HG03378 (cell line): ENCODE measurements around the gene SMAD4.
A peak's percentile ranks its signal among the peaks of the same experiment; 100 is the strongest.
"Not testable (repeated sequence)": the region's sequence is repeated elsewhere in the genome, so short reads cannot be mapped to it uniquely, and the experiment has no call there.

Experiments used
- ATAC-seq: cut with Tn5 transposase; IDR thresholded peaks from one replicate; pipeline ENCODE4 v1.9.1; 2021; ENCODE audit warnings: mild to moderate bottlenecking, moderate library complexity; ENCODE audit not compliant: unreplicated experiment

Gene SMAD4

DNA sequence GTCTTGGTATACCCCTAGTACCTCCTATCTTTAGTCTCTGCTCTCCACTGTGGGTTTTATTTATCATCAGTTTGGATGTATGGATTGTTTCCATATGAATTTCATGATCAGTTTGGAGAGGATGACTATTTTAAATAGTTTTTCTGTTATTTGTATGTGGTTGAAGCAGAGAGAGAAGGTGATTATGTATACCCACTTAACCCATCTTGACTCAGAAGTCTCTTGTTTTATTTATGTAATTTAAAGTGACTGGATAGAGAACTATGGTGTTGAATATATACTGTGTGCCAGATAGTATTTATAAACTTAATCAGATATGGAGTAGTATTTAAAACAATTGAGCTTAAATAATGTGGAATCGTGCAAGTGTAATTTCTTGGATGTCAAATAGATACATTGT lies 39.9 kb downstream of the SMAD4 start:
- no peak for ATAC-seq

DNA sequence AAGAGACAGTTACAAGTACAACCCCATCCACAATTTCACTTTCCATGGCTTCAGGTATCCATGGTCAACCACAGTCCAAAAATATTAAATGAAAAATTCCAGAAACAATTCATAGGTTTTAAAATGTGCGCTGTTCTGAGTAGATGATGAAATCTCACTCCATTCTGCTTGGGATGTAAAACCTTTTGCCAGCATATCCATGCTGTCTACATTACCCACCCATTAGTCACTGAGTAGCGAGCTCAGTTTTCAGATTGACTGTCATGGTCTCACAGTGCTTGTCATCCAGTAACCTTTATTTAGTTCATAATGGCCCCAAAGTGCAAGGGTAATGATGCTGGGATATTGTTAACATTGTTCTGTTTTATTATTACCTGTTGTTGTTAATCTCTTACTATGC lies 40.5 kb downstream of the SMAD4 start:
- no peak for ATAC-seq

DNA sequence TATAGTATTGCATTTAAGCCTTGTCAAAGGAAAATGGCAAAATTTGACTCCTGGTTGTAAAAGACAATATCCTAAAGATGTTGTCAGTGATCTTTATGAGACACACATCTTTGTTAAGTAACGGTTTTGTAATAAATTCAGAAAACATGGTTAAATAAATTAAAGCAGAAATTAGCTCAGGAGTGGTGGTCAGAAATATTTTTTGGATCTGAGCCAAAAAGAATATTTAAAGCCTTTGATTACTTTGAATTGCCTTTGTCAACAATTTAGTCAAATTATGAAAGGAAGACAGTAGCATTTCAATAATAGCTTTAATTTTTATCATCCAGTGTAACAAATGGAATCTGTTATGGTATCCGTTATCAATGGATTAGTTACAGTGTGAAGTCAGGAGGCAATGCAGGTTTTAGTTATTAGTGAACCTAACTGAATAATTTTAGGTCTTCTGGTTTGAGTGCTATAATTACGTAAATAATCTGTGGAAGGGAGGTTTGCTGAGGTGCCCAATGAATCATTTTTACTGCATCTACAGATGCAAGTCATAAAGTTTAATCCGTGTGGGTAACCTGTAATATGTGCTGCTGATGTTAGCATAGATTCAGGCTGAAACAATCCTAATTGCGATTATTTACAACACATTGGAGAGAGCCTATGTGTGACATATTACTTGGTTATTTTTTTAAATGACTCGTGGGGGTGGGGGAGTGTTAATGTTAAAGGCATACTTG lies 42.7 kb downstream of the SMAD4 start:
- ATAC-seq: no peak

DNA sequence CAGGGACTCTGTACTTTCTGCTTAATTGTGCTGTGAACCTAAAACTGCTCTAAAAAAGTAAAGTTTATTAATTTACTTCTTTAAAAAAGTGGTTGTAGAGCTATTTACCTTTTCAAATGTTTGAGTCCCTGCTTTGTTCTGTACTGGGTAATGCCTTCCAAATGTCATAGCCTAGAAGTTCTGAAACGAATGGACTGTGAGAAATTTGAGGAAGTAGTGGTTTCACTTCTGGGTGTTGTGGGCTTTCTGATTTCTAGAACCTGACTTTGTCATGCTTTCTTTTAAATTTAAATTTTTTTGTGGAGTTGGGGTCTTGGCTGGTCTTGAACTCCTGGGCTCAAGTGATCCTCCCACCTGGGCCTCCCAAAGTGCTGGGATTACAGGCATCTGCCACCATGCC lies 44.6 kb downstream of the SMAD4 start:
- peak; percentile 89 for ATAC-seq

DNA sequence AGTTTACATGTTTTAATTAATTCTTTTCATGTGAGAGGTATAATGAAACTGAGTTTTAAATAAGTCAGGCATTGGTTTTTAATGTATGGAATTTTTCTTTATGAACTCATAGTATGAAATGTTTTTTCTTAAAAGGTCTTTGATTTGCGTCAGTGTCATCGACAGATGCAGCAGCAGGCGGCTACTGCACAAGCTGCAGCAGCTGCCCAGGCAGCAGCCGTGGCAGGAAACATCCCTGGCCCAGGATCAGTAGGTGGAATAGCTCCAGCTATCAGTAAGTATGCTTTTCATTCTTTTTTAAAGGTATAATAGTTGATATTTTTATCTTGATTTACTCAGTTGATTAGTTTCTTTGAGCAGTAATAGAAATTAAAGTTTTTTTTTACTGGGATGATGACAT lies 46.5 kb downstream of the SMAD4 start:
- ATAC-seq: no peak

DNA sequence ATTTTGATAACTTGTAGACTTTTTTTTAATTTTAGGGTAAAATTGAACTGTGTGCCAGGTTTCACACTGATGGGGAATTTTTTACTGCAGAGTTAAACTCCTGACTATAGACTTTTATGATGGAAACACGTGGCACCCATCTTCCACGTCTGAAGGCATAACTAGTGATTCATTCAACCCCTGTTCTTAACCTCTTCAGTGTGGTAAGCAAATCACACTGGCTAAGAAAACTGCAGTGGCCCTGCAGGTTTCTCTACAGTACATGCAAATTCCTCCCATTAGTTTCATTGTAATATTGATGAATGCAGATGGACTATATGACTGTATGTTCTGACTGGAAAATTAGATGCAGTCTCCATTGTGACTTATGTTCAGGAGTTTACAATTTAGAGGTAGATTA lies 47.2 kb downstream of the SMAD4 start:
- no peak for ATAC-seq

DNA sequence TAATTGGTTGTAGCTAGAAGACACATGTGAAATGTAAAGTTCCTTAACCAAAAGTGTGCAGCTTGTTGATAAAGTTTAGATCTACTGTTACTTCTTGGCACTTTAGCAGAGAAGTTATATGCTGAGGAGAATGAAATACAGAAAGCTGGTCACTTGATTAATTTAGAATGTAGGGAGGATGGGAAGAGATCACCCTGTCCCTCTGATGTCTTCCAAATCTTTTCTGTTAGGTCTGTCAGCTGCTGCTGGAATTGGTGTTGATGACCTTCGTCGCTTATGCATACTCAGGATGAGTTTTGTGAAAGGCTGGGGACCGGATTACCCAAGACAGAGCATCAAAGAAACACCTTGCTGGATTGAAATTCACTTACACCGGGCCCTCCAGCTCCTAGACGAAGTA lies 48.0 kb downstream of the SMAD4 start:
- ATAC-seq: no peak

DNA sequence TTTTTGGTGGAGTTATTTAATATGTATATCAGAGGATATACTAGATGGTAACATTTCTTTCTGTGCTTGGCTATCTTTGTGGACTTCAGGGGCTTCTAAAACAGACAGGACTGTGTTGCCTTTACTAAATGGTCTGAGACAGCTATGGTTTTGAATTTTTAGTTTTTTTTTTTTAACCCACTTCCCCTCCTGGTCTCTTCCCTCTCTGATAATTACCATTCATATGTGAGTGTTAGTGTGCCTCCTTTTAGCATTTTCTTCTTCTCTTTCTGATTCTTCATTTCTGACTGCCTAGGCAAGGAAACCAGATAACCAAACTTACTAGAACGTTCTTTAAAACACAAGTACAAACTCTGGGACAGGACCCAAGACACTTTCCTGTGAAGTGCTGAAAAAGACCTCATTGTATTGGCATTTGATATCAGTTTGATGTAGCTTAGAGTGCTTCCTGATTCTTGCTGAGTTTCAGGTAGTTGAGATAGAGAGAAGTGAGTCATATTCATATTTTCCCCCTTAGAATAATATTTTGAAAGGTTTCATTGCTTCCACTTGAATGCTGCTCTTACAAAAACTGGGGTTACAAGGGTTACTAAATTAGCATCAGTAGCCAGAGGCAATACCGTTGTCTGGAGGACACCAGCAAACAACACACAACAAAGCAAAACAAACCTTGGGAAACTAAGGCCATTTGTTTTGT lies 52.7 kb downstream of the SMAD4 start:
- peak; percentile 87 for ATAC-seq

DNA sequence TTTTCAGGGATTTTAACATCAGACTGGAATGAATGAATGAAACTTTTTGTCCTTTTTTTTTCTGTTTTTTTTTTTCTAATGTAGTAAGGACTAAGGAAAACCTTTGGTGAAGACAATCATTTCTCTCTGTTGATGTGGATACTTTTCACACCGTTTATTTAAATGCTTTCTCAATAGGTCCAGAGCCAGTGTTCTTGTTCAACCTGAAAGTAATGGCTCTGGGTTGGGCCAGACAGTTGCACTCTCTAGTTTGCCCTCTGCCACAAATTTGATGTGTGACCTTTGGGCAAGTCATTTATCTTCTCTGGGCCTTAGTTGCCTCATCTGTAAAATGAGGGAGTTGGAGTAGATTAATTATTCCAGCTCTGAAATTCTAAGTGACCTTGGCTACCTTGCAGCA lies 53.4 kb downstream of the SMAD4 start:
- no peak for ATAC-seq

DNA sequence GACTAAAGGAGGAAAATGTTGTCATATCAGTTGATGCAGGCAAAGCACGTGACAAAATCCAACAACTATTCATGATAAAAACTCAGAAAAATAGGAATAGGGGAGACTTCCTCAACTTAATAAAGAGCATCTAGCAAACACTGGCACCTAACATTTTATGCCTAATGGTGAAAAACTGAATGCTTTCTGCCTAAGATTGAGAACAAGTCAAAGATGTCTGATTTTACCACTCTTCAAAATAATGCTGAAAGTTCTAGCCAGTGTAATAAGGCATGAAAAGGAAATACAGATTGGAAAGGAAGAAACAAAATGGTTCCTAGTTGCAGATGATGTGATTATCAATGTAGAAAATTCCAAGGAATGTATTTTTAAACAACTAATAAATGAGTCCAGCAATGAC lies 58.4 kb downstream of the SMAD4 start:
- ATAC-seq: no peak

DNA sequence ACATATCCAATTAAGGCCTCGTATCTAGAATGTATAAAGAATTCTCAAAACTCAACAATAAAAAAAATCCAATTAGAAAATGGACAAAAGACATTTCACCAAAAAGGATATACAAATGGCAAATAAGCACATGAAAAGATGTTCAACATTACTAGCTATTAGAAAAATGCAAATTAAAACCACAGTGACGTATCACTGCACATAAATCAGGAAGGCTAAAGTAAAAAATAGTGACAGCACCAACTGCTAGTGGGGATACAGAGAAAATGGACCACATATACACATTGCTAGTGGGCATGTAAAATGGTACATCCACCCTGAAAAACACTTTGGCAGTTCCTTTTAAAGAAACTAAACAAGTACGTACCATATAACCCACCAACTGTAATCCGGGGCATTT lies 59.7 kb downstream of the SMAD4 start:
- no peak for ATAC-seq

DNA sequence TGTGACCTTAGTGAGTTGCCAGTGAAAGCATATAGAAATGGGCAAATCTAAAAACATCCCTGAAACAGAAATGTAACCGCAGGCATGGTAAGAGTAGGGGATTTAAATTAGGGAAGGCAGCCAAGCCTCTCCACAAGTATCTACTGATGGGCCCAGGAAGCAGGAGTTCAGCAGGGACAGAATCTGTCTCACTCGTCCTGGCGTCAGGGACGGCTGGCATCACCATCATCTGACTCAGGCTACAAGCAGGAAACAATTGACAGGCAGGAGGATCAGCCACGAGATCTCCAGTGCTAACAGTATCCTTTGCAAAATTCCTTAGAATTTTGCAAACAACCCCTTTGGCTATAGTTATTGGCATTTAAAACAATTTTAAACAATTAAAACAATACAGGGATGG lies 61.3 kb downstream of the SMAD4 start:
- no peak for ATAC-seq

DNA sequence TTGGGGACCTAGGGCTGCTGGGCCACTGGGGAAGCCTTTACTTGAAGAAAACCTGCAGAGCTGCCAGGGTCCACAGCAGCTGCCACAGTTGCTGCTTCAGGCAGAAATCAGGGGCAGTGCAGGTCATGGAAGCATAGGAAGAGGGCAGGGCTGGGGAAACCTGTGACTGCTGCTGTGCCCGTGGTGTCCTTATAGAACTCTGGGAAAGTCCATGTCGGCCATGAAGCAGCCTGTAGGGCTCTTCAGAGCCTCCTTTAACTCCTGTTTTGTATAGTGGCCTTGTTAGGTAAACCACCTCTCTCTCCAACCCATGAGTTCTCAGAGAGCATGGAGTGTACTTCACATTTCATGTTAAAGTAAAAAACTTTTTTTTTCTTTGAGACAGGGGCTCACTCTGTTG lies 62.1 kb downstream of the SMAD4 start:
- ATAC-seq: no peak

DNA sequence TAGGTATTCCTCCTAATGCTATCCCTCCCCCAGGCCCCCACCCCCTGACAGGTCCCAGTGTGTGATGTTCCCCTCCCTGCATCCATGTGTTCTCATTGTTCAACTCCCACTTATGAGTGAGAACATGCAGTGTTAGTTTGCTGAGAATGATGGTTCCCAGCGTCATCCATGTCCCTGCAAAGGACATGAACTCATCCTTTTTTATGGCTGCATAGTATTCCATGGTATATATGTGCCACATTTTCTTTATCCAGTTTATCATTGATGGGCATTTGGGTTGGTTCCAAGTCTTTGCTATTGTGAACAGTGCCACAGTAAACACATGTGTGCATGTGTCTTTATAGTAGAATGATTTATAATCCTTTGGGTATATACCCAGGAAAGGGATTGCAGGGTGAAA lies 63.0 kb downstream of the SMAD4 start:
- ATAC-seq: not testable (repeated sequence)

DNA sequence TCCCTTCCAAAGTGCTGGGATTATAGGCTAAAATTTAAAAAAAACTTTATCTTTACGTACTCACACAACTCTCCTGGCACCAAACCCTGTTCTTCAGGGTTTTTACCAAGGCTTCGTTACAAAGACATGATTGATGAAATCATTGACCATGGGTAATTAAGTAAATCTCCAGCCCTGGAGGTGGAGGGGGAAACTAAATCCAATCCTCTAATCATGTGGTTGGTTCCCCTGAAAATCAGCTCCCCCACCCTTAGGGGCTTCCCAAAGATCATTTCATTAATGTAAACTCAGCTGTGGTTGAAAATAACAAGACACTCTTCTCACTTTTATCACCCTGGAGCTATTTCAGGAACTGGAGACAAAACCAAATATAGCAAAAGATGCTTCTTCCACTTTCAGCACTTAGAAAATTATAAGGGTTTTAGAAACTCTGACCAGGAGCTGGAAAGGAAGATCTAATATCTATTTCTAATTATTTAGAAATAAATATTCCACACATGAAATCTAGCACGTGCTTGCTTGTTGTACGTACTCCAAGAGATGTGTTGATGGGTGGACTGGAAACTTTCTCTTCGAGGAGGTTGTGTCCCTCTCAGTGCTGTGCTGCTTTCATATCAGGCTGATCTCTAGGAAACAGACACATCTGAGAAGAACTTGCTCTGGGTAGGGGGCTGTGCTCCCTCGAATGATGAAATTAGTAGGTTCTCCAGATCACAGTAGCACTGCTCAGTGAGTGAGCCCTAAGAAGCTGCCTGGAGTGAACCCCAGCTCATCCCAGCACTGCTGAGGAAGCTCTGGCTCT lies 67.2 kb downstream of the SMAD4 start:
- peak; percentile 49 for ATAC-seq

DNA sequence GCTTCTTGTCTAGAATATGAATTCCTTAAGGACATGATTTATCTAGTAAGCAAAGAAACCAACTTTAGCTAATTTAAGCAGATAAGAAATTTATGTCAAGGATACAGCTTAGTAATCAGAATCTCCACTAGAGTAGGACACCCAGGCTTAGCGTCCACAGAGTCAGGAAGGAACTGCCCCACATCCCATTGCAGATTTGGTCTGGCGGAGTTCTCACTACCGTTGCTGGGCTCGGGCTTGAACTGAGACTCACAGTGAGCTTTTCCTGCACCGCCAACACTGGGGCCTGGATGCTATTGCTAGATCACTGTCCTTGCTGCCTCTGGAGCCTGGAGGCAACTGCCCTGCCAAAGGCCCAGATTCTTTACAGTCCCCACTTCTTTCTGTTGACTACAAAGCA lies 68.1 kb downstream of the SMAD4 start:
- no peak for ATAC-seq

DNA sequence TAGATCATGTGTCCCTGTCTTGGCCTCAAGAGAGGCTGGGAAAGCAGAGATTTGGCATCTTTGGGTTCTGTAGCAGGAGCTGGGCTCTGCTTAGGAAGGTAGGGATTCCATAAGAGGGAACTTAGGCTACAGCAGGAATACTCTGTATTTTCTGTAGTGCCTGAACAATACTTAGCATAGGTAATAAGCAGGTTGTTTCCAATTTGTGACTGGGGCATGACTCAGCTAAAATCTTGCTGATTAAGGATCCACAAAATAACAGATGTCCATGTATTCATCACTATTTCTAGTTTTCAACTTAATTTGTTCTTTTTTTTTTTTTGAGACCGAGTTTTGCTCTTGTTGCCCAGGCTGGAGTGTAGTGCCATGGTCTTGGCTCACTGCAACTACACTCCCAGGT lies 68.5 kb downstream of the SMAD4 start:
- no peak for ATAC-seq

DNA sequence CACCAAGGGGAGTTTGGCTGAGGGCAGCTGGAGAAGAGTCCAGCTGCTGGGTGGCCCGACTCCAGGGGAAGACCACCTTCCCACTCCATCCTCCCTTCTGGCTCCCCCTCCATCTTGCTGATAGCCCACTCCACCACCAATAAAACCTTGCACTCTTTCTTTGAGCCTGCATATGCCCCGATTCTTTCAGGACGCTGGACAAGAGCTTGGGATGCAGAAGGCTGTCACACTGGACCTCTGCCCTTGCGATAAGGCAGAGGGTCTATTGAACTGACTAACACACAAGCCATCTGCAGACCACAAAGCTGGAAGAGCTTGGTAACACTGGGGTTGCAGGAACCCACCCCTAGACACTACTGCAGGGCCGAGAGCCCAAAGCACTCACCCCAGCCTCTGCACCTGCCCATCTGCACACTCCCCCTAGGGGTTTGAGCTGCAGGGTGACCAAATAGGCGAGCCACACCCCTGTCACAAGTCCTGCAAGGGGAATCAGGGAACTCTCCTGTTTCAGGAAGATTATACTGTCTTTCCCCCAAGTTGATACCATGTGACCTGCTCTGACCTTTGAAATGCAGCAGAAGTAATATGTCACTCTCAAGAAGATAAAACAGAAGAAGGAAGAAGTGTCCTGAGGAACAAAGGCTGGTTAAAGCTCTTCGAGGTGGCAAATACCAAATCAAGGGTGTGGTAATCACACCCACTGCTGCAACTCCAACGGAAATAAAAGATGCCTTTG lies 70.5 kb downstream of the SMAD4 start:
- ATAC-seq: no peak

DNA sequence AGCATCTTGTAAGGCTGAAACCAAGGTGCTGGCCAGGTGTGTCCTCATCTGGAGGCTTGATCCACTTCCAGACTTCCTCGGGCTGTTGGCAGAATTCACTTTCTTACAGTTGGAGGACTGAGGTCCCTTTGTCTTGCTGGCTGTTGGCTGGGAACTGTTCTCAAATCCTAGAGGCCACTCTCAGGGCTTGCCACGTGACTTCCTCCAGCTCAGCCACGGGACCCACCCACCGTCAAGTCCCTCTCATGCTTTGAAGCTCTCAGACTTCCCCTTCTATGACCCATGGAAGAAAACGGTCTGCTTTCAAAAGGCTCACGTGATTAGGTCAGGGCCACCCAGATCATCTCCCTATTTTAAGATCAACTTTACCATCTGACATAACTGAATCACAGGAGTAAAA lies 77.1 kb downstream of the SMAD4 start:
- peak; percentile 50 for ATAC-seq

DNA sequence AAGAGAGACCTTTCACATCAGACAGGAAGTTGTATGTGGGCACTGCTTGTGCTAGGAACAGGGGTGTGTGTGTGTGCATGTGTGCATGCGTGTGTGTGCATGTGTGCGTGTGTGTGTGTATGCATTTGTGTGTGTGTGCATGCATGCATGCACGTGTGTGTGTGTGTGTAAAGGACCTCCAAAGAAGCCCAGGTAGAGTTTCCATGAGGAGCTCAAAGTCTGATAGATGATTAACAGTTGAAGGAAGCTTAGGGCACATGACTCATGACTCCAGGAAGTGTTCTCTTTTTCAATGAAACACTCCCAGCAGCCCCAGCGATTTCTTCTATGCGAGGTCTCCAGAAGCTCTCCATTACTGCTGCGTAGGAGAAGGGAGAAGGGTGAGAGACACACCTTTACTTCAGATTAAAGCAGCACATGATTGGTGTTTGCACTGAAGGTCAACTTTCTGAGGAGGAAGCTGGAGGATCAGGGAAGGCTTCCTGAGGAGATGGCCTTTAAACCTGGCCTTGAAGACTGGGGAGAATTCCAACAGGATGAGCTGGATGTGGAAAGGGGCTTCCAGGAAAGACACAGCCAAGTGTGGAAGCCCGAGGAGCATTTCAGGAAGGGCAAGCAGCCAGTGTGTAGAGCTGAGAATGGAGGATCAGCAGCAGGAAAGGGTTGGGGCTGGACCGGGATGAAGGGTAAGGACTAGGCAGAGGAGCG lies 77.7 kb downstream of the SMAD4 start:
- no peak for ATAC-seq

DNA sequence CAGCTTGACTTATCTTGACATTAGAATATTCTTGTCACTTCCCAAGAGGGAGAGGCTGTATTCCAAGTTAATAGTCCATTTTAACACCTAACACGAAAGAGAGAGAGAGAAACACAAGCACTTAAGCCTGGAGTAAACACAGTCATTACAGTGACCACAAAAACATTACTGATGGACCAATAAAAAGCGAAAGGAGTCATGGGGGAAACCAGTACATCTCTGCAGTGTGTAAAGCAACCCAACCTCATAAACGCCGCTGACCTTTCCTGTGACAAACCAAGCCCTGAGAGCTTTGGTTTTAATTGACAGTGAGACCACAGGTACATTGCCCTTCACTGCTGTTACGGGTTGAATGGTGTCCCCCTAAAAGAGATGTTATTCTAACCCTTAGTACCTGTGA lies 78.3 kb downstream of the SMAD4 start:
- no peak for ATAC-seq
